Measurements from ENCODE around the gene TMCC1. TPM values are rescaled to one million over a fixed set of nuclear protein-coding genes. Genes with fewer than 3 reads are reported as not detected.

The TMCC1 gene
- polyA plus RNA-seq, 1 of the 3 experiments (the other 2 are of a cell fraction): 7.2 TPM

GRCh38 chr3:129723558-129724324 is 169.8 kb downstream of the TMCC1 start:
- H3K9ac ChIP-seq: no peak overlapping the region
- DNase-seq: no peak
- H4K20me1 ChIP-seq (ENCODE audit: insufficient read depth): no peaks in the 10 kb centered on the region
- no peak overlapping the region for H2AFZ ChIP-seq (ENCODE audit: low read depth)
- no peaks in the 10 kb centered on the region for H3F3A ChIP-seq (replicated peaks; ENCODE audit: insufficient read depth)
- H3K27ac ChIP-seq (ENCODE audit: low read depth in 2 of 2, low read length in 1 of 2): peak overlapping the region; percentile 40 to 49; a peak in 3 of 4 replicates
- H3K36me3 ChIP-seq (replicated peaks in 1 of 2; ENCODE audit: control insufficient read depth in 1 of 2, insufficient read depth in 2 of 2, low read length in 1 of 2): no peaks in the 10 kb centered on the region
- WGBS (ENCODE audit: low lambda C conversion rate): 69% methylated on average over 6 of the region's 6 CpGs
- H3K4me2 ChIP-seq: no peak overlapping the region
- H3K4me3 ChIP-seq (ENCODE audit: low read depth in 2 of 2, low read length in 1 of 2): no peak overlapping the region
- TF ChIP-seq USF1 (IDR thresholded peaks at IDR 0.05; ENCODE audit: borderline replicate concordance, low read depth) (no peak), SIN3A (IDR thresholded peaks at IDR 0.05; ENCODE audit: borderline replicate concordance, low read depth, low read length) (0 out of 2 replicates have a peak, but pooled peaks have one; percentile 13), NFIC (IDR thresholded peaks at IDR 0.05; ENCODE audit: borderline replicate concordance) (peak; percentile 13; the same call in 1 of the 2 replicates)
- H3K4me1 ChIP-seq (ENCODE audit: control insufficient read depth in 1 of 2, insufficient read depth in 2 of 2, low read depth in 1 of 2, low read length in 1 of 2): peaks cover 13 to 18% of the 10 kb centered on the region in 2 experiments; a peak in 3 of 4 replicates
- H3K79me2 ChIP-seq (ENCODE audit: insufficient read depth): no peaks in the 10 kb centered on the region
- ChIA-PET CTCF (interaction anchor here (0.9 to 1.5 kb wide), 2 partner anchors 20 to 101 kb away, joined by 3 to 5 read pairs; no protein-coding TSS in a partner anchor), POLR2A (no interaction called here)
- H3K9me2 ChIP-seq: no peaks in the 10 kb centered on the region
- H3K9me3 ChIP-seq: no peaks in the 10 kb centered on the region
- no peaks in the 10 kb centered on the region for H3K27me3 ChIP-seq (ENCODE audit: insufficient read depth)

- no peaks in the 10 kb centered on the region for H3K9me3 ChIP-seq
- H3K4me2 ChIP-seq: no peak overlapping the region
- TF ChIP-seq FOXM1 (IDR thresholded peaks at IDR 0.05; ENCODE audit: low read depth) (no peak), IRF3 (IDR thresholded peaks at IDR 0.05; ENCODE audit: low read depth, low read length) (no peak), RFX5 (IDR thresholded peaks at IDR 0.05; ENCODE audit: low read length) (no peak), REST (IDR thresholded peaks at IDR 0.05; ENCODE audit: low read depth, low read length) (no peak), PBX3 (IDR thresholded peaks at IDR 0.05) (no peak), MXI1 (IDR thresholded peaks at IDR 0.05; ENCODE audit: low read depth, low read length) (no peak), MEF2A (IDR thresholded peaks at IDR 0.05; ENCODE audit: borderline replicate concordance, low read depth) (no peak), FOXJ3 (CRISPR knock-in tag; IDR thresholded peaks at IDR 0.05) (no peak), CHD2 (IDR thresholded peaks at IDR 0.05; ENCODE audit: low read length, partially characterized antibody) (no peak), TCF12 (IDR thresholded peaks at IDR 0.05) (no peak), TAF1 (IDR thresholded peaks at IDR 0.05; ENCODE audit: borderline replicate concordance, low read depth, low read length) (no peak), GABPA (IDR thresholded peaks at IDR 0.05; ENCODE audit: low read depth) (no peak), USF1 (IDR thresholded peaks at IDR 0.05; ENCODE audit: borderline replicate concordance, low read depth) (no peak), JUND (IDR thresholded peaks at IDR 0.05) (no peak)
- H3K27me3 ChIP-seq (ENCODE audit: insufficient read depth): no peaks in the 10 kb centered on the region
- H3K79me2 ChIP-seq (ENCODE audit: insufficient read depth): no peaks in the 10 kb centered on the region
- POLR2A ChIA-PET: no interaction called here
- no peaks in the 10 kb centered on the region for H3F3A ChIP-seq (replicated peaks; ENCODE audit: insufficient read depth)
- CTCF ChIA-PET: no interaction called here
- no peaks in the 10 kb centered on the region for H3K9me2 ChIP-seq
- H4K20me1 ChIP-seq (ENCODE audit: insufficient read depth): no peaks in the 10 kb centered on the region
- H2AFZ ChIP-seq (ENCODE audit: low read depth): no peak overlapping the region
- H3K27ac ChIP-seq (ENCODE audit: low read depth in 2 of 2, low read length in 1 of 2): no peak overlapping the region
- H3K4me1 ChIP-seq (ENCODE audit: control insufficient read depth in 1 of 2, insufficient read depth in 2 of 2, low read depth in 1 of 2, low read length in 1 of 2): peaks cover 13 to 18% of the 10 kb centered on the region in 2 experiments; a peak in 3 of 4 replicates
- H3K9ac ChIP-seq: no peak overlapping the region
- DNase-seq: no peak
- no peak overlapping the region for H3K4me3 ChIP-seq (ENCODE audit: low read depth in 2 of 2, low read length in 1 of 2)
- no peaks in the 10 kb centered on the region for H3K36me3 ChIP-seq (replicated peaks in 1 of 2; ENCODE audit: control insufficient read depth in 1 of 2, insufficient read depth in 2 of 2, low read length in 1 of 2)
Measured at GRCh38 chr3:129722527-129722926, 171.0 kb downstream of the TMCC1 start.
